Esophagus squamous epithelium (tissue), 4 donors: ENCODE data around the gene FAM114A1.

Experiments
- CTCF ChIP-seq, 6 experiments: fragments of 450-650 bp in 4 of 6; fragments of 200-600 bp in 2 of 6; sonication (generic) in 2 of 6; IDR thresholded peaks; one replicate each; pipeline ENCODE4 v1.5.1; 2016 to 2019; ENCODE audit warnings: antibody characterized with exemption in 6 of 6, mild to moderate bottlenecking in 4 of 6, moderate library complexity in 4 of 6
- POLR2A ChIP-seq, 4 donors: fragments of 450-650 bp; IDR thresholded peaks; one replicate each; pipeline ENCODE4 v1.6.1; 2017; ENCODE audit warnings: antibody characterized with exemption in 4 of 4, mild to moderate bottlenecking in 4 of 4, moderate library complexity in 3 of 4

- TF ChIP-seq POLR2A (IDR thresholded peaks at IDR 0.05) (no peak), CTCF (IDR thresholded peaks at IDR 0.05) (no peak)
These were observed 21.5 kb downstream of the FAM114A1 start for GRCh38 chr4:38889143-38889542.
